GM12878 (cell line): Measurements from ENCODE around the gene OR2V1. TPM values are rescaled to one million over a fixed set of nuclear protein-coding genes. Genes with fewer than 3 reads are reported as not detected.

Experiments
- ATAC-seq: fragments of 200-7000 bp; cut with Tn5 transposase; 3 replicates; pipeline ENCODE4 v1.9.1; 2020; ENCODE audit warnings: mild to moderate bottlenecking, moderate library complexity
- BruUV-seq: library from RNA; stranded (reverse); fragments of 400-500 nt; replicated peaks from 2 replicates; lab custom pipeline; 2021; lab: Mats Ljungman, UMichigan
- CTCF ChIA-PET: fragments of 300-600 bp; sonication (Branson Sonifier 250); formaldehyde crosslinking; extraction: SDS; loops from one replicate; lab custom pipeline; 2021; ENCODE audit warnings: inconsistent platforms; lab: Yijun Ruan, JAX
- POLR2A ChIA-PET: fragments of 350-600 bp; formaldehyde crosslinking; extraction: SDS; loops from one replicate; lab custom pipeline; 2021; ENCODE audit warnings: inconsistent platforms; lab: Charles Lee
- RAD21 ChIA-PET: fragments of 300-600 bp; sonication (Branson Sonifier 250); formaldehyde crosslinking; loops from one replicate; lab custom pipeline; 2023; ENCODE audit warnings: antibody characterized with exemption; ENCODE audit not compliant: unreplicated experiment; lab: Charles Lee
- SMC1A ChIA-PET: fragments of 300-600 bp; sonication (Branson Sonifier 250); formaldehyde crosslinking; loops from one replicate; lab custom pipeline; 2023; ENCODE audit not compliant: unreplicated experiment, uncharacterized antibody; lab: Charles Lee
- DNase-seq: peaks from one replicate; pipeline ENCODE4 v3.0.0-alpha.2; 2011; ENCODE audit warnings: low read depth, low spot score
- FAIRE-seq: peaks from 3 replicates; lab custom pipeline; 2011; peaks lifted over from hg19 to GRCh38; lab: Jason Lieb, UNC
- H2AFZ ChIP-seq: 2 replicates; pipeline ENCODE4 v1.6.0; 2011; ENCODE audit warnings: low read depth, low read length, control low read depth; ENCODE audit not compliant: control insufficient read depth
- H3K27ac ChIP-seq: 2 replicates; pipeline ENCODE4 v1.5.1; 2011; ENCODE audit warnings: control low read depth; ENCODE audit not compliant: control insufficient read depth, insufficient read depth
- H3K27me3 ChIP-seq, 2 experiments: replicated peaks in 1 of 2; 2 replicates each; pipeline versions ENCODE4 v1.6.0 to v1.6.1; 2011; ENCODE audit warnings: low read length in 1 of 2; ENCODE audit not compliant: control insufficient read depth in 2 of 2, insufficient read depth in 2 of 2
- H3K36me3 ChIP-seq, 2 experiments: 2 replicates each; pipeline ENCODE4 v1.5.1; 2011; ENCODE audit warnings: low read length in 1 of 2; ENCODE audit not compliant: control insufficient read depth in 2 of 2, insufficient read depth in 2 of 2
- H3K4me1 ChIP-seq: 2 replicates; pipeline ENCODE4 v1.6.1; 2011; ENCODE audit warnings: mild to moderate bottlenecking, low read length, moderate library complexity, mixed read lengths; ENCODE audit not compliant: control insufficient read depth, insufficient read depth
- H3K4me2 ChIP-seq: 2 replicates; pipeline ENCODE4 v1.6.0; 2011; ENCODE audit warnings: control low read depth; ENCODE audit not compliant: control insufficient read depth, insufficient read depth
- H3K4me3 ChIP-seq: fragments of 200-600 bp; sonication (generic); 2 replicates; pipeline ENCODE4 v1.5.1; 2016
- H3K79me2 ChIP-seq: 2 replicates; pipeline ENCODE4 v1.6.0; 2011; ENCODE audit warnings: low read length; ENCODE audit not compliant: control insufficient read depth, insufficient read depth
- H3K9ac ChIP-seq: 2 replicates; pipeline ENCODE4 v1.8.0; 2011; ENCODE audit warnings: low read length, control low read depth, mixed read lengths; ENCODE audit not compliant: control insufficient read depth, insufficient read depth
- H3K9me3 ChIP-seq: replicated peaks from 3 replicates; pipeline ENCODE4 v1.5.1; 2011; ENCODE audit warnings: mild to moderate bottlenecking, low read length; ENCODE audit not compliant: control insufficient read depth, insufficient read depth
- H4K20me1 ChIP-seq: 2 replicates; pipeline ENCODE4 v1.6.0; 2011; ENCODE audit not compliant: control insufficient read depth, insufficient read depth
- BACH1 ChIP-seq: fragments of 450-650 bp; IDR thresholded peaks from 2 replicates; pipeline ENCODE4 v1.6.1; 2017; ENCODE audit warnings: mild to moderate bottlenecking, borderline replicate concordance
- BMI1 ChIP-seq: fragments of 450-650 bp; IDR thresholded peaks from 2 replicates; pipeline ENCODE4 v1.6.1; 2016; ENCODE audit warnings: mild to moderate bottlenecking, moderate library complexity, borderline replicate concordance
- BRCA1 ChIP-seq: IDR thresholded peaks from 2 replicates; pipeline ENCODE4 v1.6.1; 2011; ENCODE audit warnings: low read depth, low read length, improper control_type of control experiment
- DPF2 ChIP-seq: fragments of 450-650 bp; IDR thresholded peaks from 2 replicates; pipeline ENCODE4 v1.6.1; 2017; ENCODE audit warnings: mild to moderate bottlenecking
- ETV6 ChIP-seq, 2 experiments: fragments of 450-650 bp in 1 of 2; IDR thresholded peaks in 1 of 2; conservative IDR thresholded peaks in 1 of 2; 2 replicates each; pipeline ENCODE4 v1.6.1; 2014; ENCODE audit warnings: antibody characterized with exemption in 1 of 2, borderline replicate concordance in 1 of 2, low read depth in 1 of 2, mild to moderate bottlenecking in 1 of 2, moderate library complexity in 1 of 2
- EZH2 ChIP-seq: IDR thresholded peaks from 2 replicates; pipeline ENCODE4 v1.6.1; 2012; ENCODE audit warnings: low read depth, mild to moderate bottlenecking, control low read depth, inconsistent platforms, low read length, borderline replicate concordance; ENCODE audit not compliant: control insufficient read depth
- IKZF2 ChIP-seq, 2 experiments: fragments of 450-650 bp; IDR thresholded peaks; 2 replicates each; pipeline ENCODE4 v1.6.1; 2017; ENCODE audit warnings: mild to moderate bottlenecking in 2 of 2, moderate library complexity in 2 of 2
- KDM1A ChIP-seq: fragments of 200-600 bp; sonication (generic); IDR thresholded peaks from 2 replicates; pipeline ENCODE4 v1.6.1; 2016; ENCODE audit warnings: borderline replicate concordance
- NBN ChIP-seq: fragments of 450-650 bp; IDR thresholded peaks from 2 replicates; pipeline ENCODE4 v1.6.1; 2016
- NR2C1 ChIP-seq: fragments of 450-650 bp; IDR thresholded peaks from 2 replicates; pipeline ENCODE4 v1.6.1; 2017; ENCODE audit warnings: antibody characterized with exemption, mild to moderate bottlenecking, moderate library complexity
- RB1 ChIP-seq: fragments of 450-650 bp; formaldehyde crosslinking; IDR thresholded peaks from 2 replicates; pipeline ENCODE4 v1.6.1; 2017; ENCODE audit warnings: mild to moderate bottlenecking, borderline replicate concordance
- SIN3A ChIP-seq: IDR thresholded peaks from 2 replicates; pipeline ENCODE4 v1.6.1; 2012; ENCODE audit warnings: low read depth, low read length, improper control_type of control experiment
- SREBF1 ChIP-seq: IDR thresholded peaks from 2 replicates; pipeline ENCODE4 v1.6.1; 2012; ENCODE audit warnings: mild to moderate bottlenecking, low read length
- YY1 ChIP-seq: IDR thresholded peaks from 2 replicates; pipeline ENCODE4 v1.6.1; 2011; ENCODE audit warnings: low read depth, mild to moderate bottlenecking, low read length
- ZNF622 ChIP-seq: fragments of 450-650 bp; IDR thresholded peaks from 2 replicates; pipeline ENCODE4 v1.6.1; 2017; ENCODE audit warnings: mild to moderate bottlenecking, inconsistent platforms
- WGBS: methylation state at CpG from one replicate; pipeline ENCODE4 v1.1.6; 2016; ENCODE audit warnings: low lambda C conversion rate; ENCODE audit not compliant: insufficient replicate concordance, insufficient coverage; ENCODE audit errors: missing lambda C conversion rate; 5-methylcytosine and 5-hydroxymethylcytosine counted together
- in situ Hi-C: fragments of 300-500 bp; cut with MboI; formaldehyde crosslinking; loops from 9 replicates; pipeline ENCODE4 v1.14.3; 2018; ENCODE audit warnings: mixed read lengths
- intact Hi-C: fragments of 100-400 bp; cut with micrococcal nuclease; formaldehyde crosslinking; loops from one replicate; pipeline ENCODE4 v1.14.2; 2022; ENCODE audit not compliant: unreplicated experiment
- polyA plus RNA-seq, 11 experiments: library from polyadenylated mRNA; depleted of rRNA in 4 of 11; unstranded in 6 of 11; stranded (reverse) in 5 of 11; fragments of >200 nt; fragmentation: Nextera tagmentation in 4 of 11; fragmentation: Illumina TruSeq in 1 of 11; extraction: Ambion mirVana in 4 of 11; extraction: Trizol in 1 of 11; gene quantifications; 1 replicate in 1 of 11; 2 replicates in 10 of 11; pipeline versions ENCODE4 v1.2.1 to v1.2.3, GENCODE V29; 2011 to 2016; ENCODE audit warnings: inconsistent platforms in 2 of 11, missing spikeins in 2 of 11, low read depth in 1 of 11
- total RNA-seq, 4 experiments: library from RNA; depleted of rRNA in 3 of 4; stranded (reverse); fragments of >200 nt in 3 of 4; fragmentation: Illumina TruSeq in 1 of 4; extraction: Trizol in 1 of 4; gene quantifications; 2 replicates each; pipeline versions ENCODE4 v1.2.1 to v1.2.3, GENCODE V29; 2013 to 2021
- TF ChIP-seq, protein P1 (sequence below), 3 experiments: IDR thresholded peaks in 2 of 3; conservative IDR thresholded peaks in 1 of 3; 2 replicates each; pipeline ENCODE4 v1.5.1; 2011; ENCODE audit warnings: low read depth in 3 of 3, low read length in 3 of 3, mild to moderate bottlenecking in 3 of 3, control low read depth in 2 of 3, moderate library complexity in 2 of 3, inconsistent platforms in 1 of 3, mixed read lengths in 1 of 3; ENCODE audit not compliant: control insufficient read depth in 2 of 3, insufficient read depth in 1 of 3; ENCODE audit errors: extremely low read depth in 1 of 3
- TF ChIP-seq, protein P2 (sequence below): fragments of 450-650 bp; IDR thresholded peaks from 2 replicates; pipeline ENCODE4 v1.6.1; 2016; ENCODE audit warnings: mild to moderate bottlenecking

Gene OR2V1
- total and polyA plus RNA-seq, 10 of the 15 experiments (the other 5 are each of a cell fraction or from before 2014, with no cell fraction given) = 0.20 to 4.4 TPM; not detected in 8

DNA sequence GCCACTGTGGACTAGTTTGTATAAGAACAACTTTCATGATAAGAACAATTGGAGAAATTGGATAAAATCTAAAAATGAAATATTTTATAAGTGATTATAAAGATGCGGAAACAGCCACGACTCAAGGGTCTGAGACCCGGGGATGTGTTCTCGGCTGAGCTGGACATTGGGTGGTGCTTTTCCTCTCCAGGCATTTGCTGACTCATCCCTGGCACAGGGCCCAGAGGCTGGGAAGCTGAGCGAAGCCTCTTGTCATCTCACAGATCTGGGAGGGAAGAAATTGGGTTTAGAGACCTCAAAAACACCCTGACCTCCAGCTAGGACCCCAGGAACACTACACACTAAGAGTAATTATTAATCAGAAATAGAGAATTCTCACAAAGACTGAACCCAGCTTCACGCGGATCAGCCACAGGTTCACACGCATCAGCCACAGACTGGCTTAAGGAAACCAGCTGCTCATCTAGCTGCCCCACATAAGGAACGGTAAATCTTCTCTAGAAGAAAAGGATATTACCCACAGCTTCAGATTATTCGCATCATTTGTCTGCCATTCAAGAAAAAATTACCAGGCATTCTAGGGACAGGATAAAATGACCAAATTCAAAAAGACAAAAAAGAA, 2.8 kb upstream of the OR2V1 start (continued):
- TF ChIP-seq, protein P1, sequence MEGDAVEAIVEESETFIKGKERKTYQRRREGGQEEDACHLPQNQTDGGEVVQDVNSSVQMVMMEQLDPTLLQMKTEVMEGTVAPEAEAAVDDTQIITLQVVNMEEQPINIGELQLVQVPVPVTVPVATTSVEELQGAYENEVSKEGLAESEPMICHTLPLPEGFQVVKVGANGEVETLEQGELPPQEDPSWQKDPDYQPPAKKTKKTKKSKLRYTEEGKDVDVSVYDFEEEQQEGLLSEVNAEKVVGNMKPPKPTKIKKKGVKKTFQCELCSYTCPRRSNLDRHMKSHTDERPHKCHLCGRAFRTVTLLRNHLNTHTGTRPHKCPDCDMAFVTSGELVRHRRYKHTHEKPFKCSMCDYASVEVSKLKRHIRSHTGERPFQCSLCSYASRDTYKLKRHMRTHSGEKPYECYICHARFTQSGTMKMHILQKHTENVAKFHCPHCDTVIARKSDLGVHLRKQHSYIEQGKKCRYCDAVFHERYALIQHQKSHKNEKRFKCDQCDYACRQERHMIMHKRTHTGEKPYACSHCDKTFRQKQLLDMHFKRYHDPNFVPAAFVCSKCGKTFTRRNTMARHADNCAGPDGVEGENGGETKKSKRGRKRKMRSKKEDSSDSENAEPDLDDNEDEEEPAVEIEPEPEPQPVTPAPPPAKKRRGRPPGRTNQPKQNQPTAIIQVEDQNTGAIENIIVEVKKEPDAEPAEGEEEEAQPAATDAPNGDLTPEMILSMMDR (IDR thresholded peaks at IDR 0.05 in 2 of 3, conservative IDR thresholded peaks at IDR 0.05 in 1 of 3; ENCODE audit: control insufficient read depth in 2 of 3, extremely low read depth in 1 of 3, insufficient read depth in 1 of 3, low read depth in 3 of 3, low read length in 3 of 3) = no peak
- no peak for TF ChIP-seq DPF2

DNA sequence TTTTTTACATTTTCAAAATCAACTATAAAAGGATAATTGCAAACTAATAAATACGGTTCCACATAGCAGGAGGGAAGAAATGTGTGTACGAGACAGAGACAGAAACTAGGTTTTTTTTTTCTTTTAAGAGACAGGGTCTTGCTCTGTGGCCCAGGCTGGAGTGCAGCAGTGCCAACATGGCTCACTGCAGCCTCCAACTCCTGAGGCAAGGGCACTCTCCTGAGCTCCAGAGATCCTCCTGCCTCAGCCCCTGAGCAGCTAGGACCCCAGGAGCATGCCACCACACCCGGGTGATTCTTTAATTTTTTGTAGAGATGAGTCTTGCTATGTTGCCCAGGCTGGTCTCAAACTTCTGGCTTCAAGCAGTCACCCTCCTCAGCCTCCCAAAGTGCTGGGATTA, 2.1 kb upstream of the OR2V1 start:
- Histone ChIP-seq H4K20me1 (no peaks in the 10 kb centered on the region), H3K9me3 (peaks cover 1% of the 10 kb centered on the region; the same call in 1 of the 3 replicates), H3K4me2 (no peak overlapping the region), H3K36me3 (no peaks in the 10 kb centered on the region), H2AFZ (no peak overlapping the region), H3K27ac (no peak overlapping the region), H3K4me3 (no peak overlapping the region), H3K9ac (no peak overlapping the region), H3K27me3 (peaks cover 0 to 3% of the 10 kb centered on the region in 2 experiments; a peak in 2 of 4 replicates), H3K4me1 (no peaks in the 10 kb centered on the region), H3K79me2 (no peaks in the 10 kb centered on the region)
- SMC1A ChIA-PET = interaction anchor here (1.3 to 1.4 kb wide), 2 partner anchors 9 to 13 kb away, joined by 3 read pairs; no protein-coding TSS in a partner anchor
- RAD21 ChIA-PET = interaction anchor here (1.8 kb wide), 2 partner anchors 17 to 23 kb away, joined by 4 to 6 read pairs; no protein-coding TSS in a partner anchor
- intact Hi-C loops (no loop called here), in situ Hi-C loops (no loop called here)
- no TSS peak for BruUV-seq
- FAIRE-seq (no peak), ATAC-seq (no peak), DNase-seq (no peak)
- TF ChIP-seq YY1 (no peak), SREBF1 (no peak), RB1 (no peak), ZNF622 (no peak), NBN (no peak), NR2C1 (no peak), ETV6 (conservative IDR thresholded peaks at IDR 0.05 in 1 of 2, IDR thresholded peaks at IDR 0.05 in 1 of 2; ENCODE audit: borderline replicate concordance in 1 of 2, low read depth in 1 of 2) (no peak), IKZF2 (IDR thresholded peaks at IDR 0.05) (no peak), BMI1 (no peak), BACH1 (no peak), SIN3A (no peak), KDM1A (no peak), BRCA1 (no peak), EZH2 (no peak)
- TF ChIP-seq, protein P2, sequence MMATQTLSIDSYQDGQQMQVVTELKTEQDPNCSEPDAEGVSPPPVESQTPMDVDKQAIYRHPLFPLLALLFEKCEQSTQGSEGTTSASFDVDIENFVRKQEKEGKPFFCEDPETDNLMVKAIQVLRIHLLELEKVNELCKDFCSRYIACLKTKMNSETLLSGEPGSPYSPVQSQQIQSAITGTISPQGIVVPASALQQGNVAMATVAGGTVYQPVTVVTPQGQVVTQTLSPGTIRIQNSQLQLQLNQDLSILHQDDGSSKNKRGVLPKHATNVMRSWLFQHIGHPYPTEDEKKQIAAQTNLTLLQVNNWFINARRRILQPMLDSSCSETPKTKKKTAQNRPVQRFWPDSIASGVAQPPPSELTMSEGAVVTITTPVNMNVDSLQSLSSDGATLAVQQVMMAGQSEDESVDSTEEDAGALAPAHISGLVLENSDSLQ = no peak
- WGBS = 16% methylated on average over 3 of the region's 3 CpGs
- POLR2A ChIA-PET = interaction anchor here (1.3 kb wide), 1 partner anchor 9 kb away, joined by 3 read pairs; no protein-coding TSS in a partner anchor
- CTCF ChIA-PET = interaction anchor here (1.2 kb wide), 1 partner anchor 78 kb away, joined by 3 read pairs; no protein-coding TSS in a partner anchor
